LNCAP (cell line): ENCODE measurements around the gene SEMA5A.

Experiments
- CTCF ChIP-seq: fragments of 450-650 bp; IDR thresholded peaks from 2 replicates; pipeline ENCODE4 v1.5.1; 2017; ENCODE audit warnings: mild to moderate bottlenecking

Gene SEMA5A

GRCh38 chr5:9173281-9174048 lies 372.4 kb downstream of the SEMA5A start:
- TF ChIP-seq CTCF, result no peak

- TF ChIP-seq CTCF, result no peak
These were observed 375.8 kb downstream of the SEMA5A start for GRCh38 chr5:9170026-9170425.

GRCh38 chr5:9169557-9169902 lies 376.3 kb downstream of the SEMA5A start:
- no peak for TF ChIP-seq CTCF

- TF ChIP-seq CTCF, result no peak
These were observed 376.9 kb downstream of the SEMA5A start for GRCh38 chr5:9168791-9169556.

GRCh38 chr5:9166202-9167112 lies 379.4 kb downstream of the SEMA5A start:
- TF ChIP-seq CTCF, result no peak

GRCh38 chr5:9165546-9165945 lies 380.3 kb downstream of the SEMA5A start:
- TF ChIP-seq CTCF, result no peak

GRCh38 chr5:9160747-9161146 lies 385.1 kb downstream of the SEMA5A start:
- TF ChIP-seq CTCF, result no peak
